Ammon's horn (tissue), 1 donor: Measurements from ENCODE around the gene RTKN.
"Not testable (repeated sequence)": the region's sequence is repeated elsewhere in the genome, so short reads cannot be mapped to it uniquely, and the experiment has no call there.

ENCODE experiments used
- DNase-seq: peaks from one replicate; pipeline ENCODE4 v3.0.0-alpha.2; 2016; ENCODE audit warnings: low spot score

The RTKN gene

GRCh38 chr2:74460187-74460586 is 18.4 kb upstream of the RTKN start:
- not testable (repeated sequence) for DNase-seq

GRCh38 chr2:74459503-74460118 is 17.9 kb upstream of the RTKN start:
- not testable (repeated sequence) for DNase-seq

- DNase-seq: no peak
Measured at GRCh38 chr2:74458938-74459363, 17.2 kb upstream of the RTKN start.

- DNase-seq: peak; percentile 100
Measured at GRCh38 chr2:74458132-74458937, 16.6 kb upstream of the RTKN start, which contains the start of gene WBP1. Gene WBP1 (plus strand): TSS chr2:74458438. CDS start chr2:74458603, 165 bp downstream.

DNA sequence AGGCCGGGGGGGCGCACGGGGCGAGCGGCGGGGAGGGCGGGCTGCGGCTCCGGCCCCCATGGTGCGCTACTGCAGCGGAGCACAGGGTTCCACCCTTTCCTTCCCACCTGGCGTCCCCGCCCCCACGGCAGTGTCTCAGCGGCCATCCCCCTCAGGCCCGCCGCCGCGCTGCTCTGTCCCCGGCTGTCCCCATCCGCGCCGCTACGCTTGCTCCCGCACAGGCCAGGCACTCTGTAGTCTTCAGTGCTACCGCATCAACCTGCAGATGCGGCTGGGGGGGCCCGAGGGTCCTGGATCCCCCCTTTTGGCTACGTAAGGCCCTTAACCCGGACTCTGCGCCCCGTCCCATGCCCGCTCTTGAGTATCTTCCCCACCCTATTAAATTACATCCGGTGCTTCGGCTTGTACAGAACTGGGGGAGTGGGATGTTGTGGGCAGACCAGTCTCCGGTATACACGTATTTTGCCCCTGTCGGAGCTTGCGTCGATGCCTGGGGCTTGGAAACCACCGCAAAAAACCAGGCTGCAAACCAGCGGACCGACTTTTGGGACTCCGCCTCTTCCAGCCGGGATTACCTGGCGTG is 15.9 kb upstream of the RTKN start:
- peak; percentile 68 for DNase-seq

- DNase-seq: peak; percentile 59
Measured at GRCh38 chr2:74457129-74457548, 15.4 kb upstream of the RTKN start.

DNA sequence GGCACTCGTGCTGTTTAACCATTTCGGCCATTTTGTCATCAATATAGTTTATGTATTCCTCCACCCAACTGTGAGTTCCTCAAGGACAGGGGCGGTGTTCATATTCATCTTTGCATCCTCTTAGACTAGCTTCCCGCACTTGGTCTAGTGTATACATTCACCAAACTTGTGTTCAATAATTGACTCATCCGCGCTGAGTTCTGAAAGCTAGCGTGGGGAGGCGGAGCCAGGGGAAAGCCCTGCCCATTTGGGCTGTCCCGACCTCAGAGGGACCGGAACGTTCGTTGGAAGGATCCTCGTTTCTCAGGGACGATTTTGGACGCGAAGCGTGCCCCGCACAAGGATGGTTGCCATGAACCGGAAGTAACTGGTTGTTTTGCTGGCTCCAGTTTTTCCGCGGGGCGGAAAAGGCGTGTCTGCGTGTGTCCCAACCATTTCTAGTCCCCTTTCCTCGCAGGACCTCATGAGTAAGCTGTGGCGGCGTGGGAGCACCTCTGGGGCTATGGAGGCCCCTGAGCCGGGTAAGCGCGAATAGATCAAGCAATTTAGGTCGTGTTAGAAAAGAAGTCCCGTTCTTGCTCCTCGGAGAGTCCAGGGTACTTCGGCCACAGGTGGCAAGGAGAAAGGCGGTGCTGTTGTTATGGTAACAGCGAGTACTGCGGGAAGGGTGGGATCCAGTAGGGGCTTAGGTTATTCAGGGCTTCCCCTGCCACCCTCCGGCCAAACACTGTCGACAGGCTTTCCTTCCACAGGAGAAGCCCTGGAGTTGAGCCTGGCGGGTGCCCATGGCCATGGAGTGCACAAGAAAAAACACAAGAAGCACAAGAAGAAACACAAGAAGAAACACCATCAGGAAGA is 13.1 kb upstream of the RTKN start, which contains the start of gene INO80B:
Gene INO80B (plus strand): TSS at position 434 of the 858 bp plus-strand sequence. CDS start 30 bp downstream, at position 464.
- DNase-seq: peak; percentile 98

- DNase-seq: no peak
Measured at GRCh38 chr2:74450570-74451190, 8.9 kb upstream of the RTKN start.

DNA sequence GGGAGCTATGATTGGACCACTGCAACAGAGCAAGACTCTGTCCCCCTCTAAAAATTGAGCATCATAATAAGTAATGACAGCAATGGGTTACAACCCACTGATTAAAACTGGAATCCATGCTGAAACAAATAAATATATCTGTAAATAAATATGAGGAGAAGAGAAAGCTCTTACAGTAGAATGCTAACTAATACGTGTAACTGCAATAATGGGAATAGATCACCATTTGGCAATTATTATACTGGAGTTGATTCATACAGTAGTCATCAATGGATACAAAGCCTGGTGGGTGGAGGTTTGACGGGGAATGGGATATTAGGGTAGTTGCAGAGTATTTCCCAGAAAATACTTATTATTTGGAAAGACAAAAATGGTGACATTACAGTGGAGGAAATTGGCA is 7.0 kb upstream of the RTKN start:
- no peak for DNase-seq

- no peak for DNase-seq
Measured at GRCh38 chr2:74447230-74447999, 5.7 kb upstream of the RTKN start.

GRCh38 chr2:74444498-74445318 is 3.0 kb upstream of the RTKN start:
- DNase-seq: peak; percentile 1

DNA sequence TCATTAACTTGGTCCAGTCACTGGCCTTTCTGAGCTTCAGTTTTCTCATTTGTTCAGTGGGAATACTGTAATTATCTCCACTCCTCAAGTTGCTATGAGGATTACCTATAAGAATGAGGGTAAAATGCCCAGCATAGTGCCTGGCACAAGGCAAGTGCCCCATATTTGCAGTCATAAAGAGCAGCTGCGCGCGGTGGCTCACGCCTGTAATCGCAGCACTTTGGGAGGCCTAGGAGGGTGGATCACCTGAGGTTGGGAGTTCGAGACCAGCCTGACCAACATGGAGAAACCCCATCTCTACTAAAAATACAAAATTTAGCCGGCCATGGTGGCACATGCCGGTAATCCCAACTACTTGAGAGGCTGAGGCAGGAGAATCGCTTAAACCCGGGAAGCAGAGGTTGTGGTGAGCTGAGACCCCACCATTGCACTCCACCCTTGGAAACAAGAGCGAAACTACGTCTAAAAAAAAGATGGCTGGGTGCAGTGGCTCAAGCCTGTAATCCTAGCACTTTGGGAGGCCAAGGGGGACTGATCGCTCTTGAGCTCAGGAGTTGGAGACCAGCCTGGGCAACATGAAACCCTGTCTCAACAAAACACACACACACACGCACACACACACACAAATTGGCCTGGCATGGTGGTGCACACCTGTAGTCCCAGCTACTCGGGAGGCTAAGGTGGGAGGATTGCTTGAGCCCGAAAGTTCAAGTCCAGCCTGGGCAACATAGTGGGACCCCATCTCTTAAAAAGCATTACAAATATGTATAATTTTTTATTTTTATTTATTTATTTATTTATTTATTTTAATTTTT is 953 bp upstream of the RTKN start:
- not testable (repeated sequence) for DNase-seq

DNA sequence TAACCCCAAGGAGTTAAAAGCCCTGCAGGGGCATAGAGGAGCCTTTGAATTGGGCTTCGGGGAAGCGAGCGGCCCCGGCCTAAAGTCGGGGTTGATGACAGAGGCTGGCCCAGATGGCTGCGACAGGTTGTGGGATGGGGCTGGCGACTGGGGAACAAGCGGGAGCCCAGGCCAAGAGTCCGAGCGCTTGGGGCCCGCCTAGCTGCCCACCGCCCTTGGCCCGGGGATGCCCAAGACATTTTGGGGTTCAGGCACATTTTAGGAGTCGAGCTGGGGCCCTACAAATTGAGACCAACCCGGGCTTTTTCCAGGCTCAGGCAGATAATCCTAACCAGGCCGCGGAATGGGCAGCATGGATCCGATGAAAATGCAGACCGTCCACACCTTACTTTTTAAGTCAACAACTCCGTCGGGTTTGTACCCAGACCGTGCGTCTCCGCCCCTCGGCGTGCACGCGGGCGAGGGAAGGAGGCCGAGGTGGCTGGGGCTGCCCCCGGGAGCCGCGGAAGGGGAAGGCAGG is 507 bp downstream of the RTKN start:
- no peak for DNase-seq

GRCh38 chr2:74440378-74441169 is 1.2 kb downstream of the RTKN start:
- DNase-seq: peak; percentile 93

GRCh38 chr2:74439803-74440377 is 1.8 kb downstream of the RTKN start:
- peak; percentile 95 for DNase-seq

DNA sequence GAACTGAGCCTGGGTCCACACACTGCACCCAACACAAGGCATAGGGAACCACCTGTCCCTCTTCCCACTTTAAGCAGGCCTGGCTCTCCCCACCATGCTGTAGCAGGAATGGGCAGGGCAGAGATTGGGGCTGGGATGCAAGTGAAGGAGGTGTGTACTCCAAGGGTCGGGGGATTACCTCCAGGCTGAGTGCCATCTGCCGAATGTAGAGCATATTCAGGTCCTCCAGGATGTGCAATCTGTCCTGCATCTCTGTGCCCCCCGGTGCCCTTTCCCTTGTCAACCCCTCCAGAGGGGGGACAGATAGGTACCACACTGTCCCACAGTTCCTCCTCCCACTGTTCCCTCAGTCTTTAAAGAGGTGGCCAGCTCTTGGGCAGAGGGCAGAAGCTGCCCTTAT is 2.4 kb downstream of the RTKN start:
- DNase-seq: no peak

- no peak for DNase-seq
Measured at GRCh38 chr2:74438248-74438647, 3.5 kb downstream of the RTKN start.
